Measurements from ENCODE around the gene ULBP2.

Gene ULBP2

GRCh38 chr6:149991838-149992237 is 50.0 kb downstream of the ULBP2 start:
- Histone ChIP-seq H3K36me3 (ENCODE audit: control insufficient read depth in 1 of 2, insufficient read depth in 2 of 2, low read depth in 1 of 2, low read length in 2 of 2) (no peaks in the 10 kb centered on the region), H2BK15ac (ENCODE audit: low read depth, poor library complexity, severe bottlenecking) (no peak overlapping the region), H3K4me2 (ENCODE audit: low read length, poor library complexity, severe bottlenecking) (no peak overlapping the region), H3K27me3 (ENCODE audit: control insufficient read depth in 1 of 2, insufficient read depth in 1 of 2, low read length in 2 of 2) (peaks cover 84 to 100% of the 10 kb centered on the region in 2 experiments), H3K4me1 (ENCODE audit: control insufficient read depth, insufficient read depth, low read depth, low read length) (peaks cover 13% of the 10 kb centered on the region), H3K4me3 (ENCODE audit: insufficient read depth in 1 of 2, low read depth in 1 of 2, low read length in 2 of 2) (no peak overlapping the region), H3K9ac (ENCODE audit: low read length) (no peak overlapping the region), H4K8ac (ENCODE audit: low read length) (no peak overlapping the region), H2BK120ac (ENCODE audit: low read depth, low read length) (no peak overlapping the region), H3K23ac (ENCODE audit: low read length in 2 of 2) (no peak overlapping the region), H2AFZ (ENCODE audit: low read depth, low read length) (no peak overlapping the region), H2AK5ac (ENCODE audit: low read length, severe bottlenecking) (no peak overlapping the region), H3K79me1 (replicated peaks; ENCODE audit: low read length, poor library complexity, severe bottlenecking) (no peaks in the 10 kb centered on the region), H3K4ac (ENCODE audit: low read depth in 1 of 2, low read length in 2 of 2) (no peak overlapping the region), H2BK5ac (ENCODE audit: low read depth, low read length, poor library complexity, severe bottlenecking) (no peak overlapping the region), H3K27ac (ENCODE audit: low read length, poor library complexity, severe bottlenecking) (no peak overlapping the region), H3K14ac (ENCODE audit: low read length in 2 of 2) (no peak overlapping the region), H4K91ac (ENCODE audit: low read length) (no peak overlapping the region), H3K18ac (ENCODE audit: low read depth in 1 of 2, low read length in 2 of 2) (no peak overlapping the region), H2BK12ac (ENCODE audit: low read length in 2 of 2) (no peak overlapping the region), H3K9me3 (ENCODE audit: control insufficient read depth, low read length) (peaks cover 23% of the 10 kb centered on the region)
- no peak for DNase-seq
- WGBS: 62% methylated on average over 4 of the region's 4 CpGs

- no peak overlapping the region for H4K8ac ChIP-seq (ENCODE audit: low read length)
- no peak overlapping the region for H3K23ac ChIP-seq (ENCODE audit: low read length in 2 of 2)
- no peak for DNase-seq
- H3K14ac ChIP-seq (ENCODE audit: low read length in 2 of 2): no peak overlapping the region
- no peak overlapping the region for H2BK15ac ChIP-seq (ENCODE audit: low read depth, poor library complexity, severe bottlenecking)
- H2BK120ac ChIP-seq (ENCODE audit: low read depth, low read length): no peak overlapping the region
- no peak overlapping the region for H3K4me2 ChIP-seq (ENCODE audit: low read length, poor library complexity, severe bottlenecking)
- H4K91ac ChIP-seq (ENCODE audit: low read length): no peak overlapping the region
- H3K27ac ChIP-seq (ENCODE audit: low read length, poor library complexity, severe bottlenecking): no peak overlapping the region
- H2BK5ac ChIP-seq (ENCODE audit: low read depth, low read length, poor library complexity, severe bottlenecking): no peak overlapping the region
- H3K4me1 ChIP-seq (ENCODE audit: control insufficient read depth, insufficient read depth, low read depth, low read length): peaks cover 8% of the 10 kb centered on the region
- peaks cover 60 to 98% of the 10 kb centered on the region in 2 experiments for H3K27me3 ChIP-seq (ENCODE audit: control insufficient read depth in 1 of 2, insufficient read depth in 1 of 2, low read length in 2 of 2)
- H2AFZ ChIP-seq (ENCODE audit: low read depth, low read length): no peak overlapping the region
- no peak overlapping the region for H3K4me3 ChIP-seq (ENCODE audit: insufficient read depth in 1 of 2, low read depth in 1 of 2, low read length in 2 of 2)
- no peak overlapping the region for H3K9ac ChIP-seq (ENCODE audit: low read length)
- H3K9me3 ChIP-seq (ENCODE audit: control insufficient read depth, low read length): no peaks in the 10 kb centered on the region
- no peak overlapping the region for H3K18ac ChIP-seq (ENCODE audit: low read depth in 1 of 2, low read length in 2 of 2)
- WGBS: 65% methylated on average over 6 of the region's 6 CpGs
- no peaks in the 10 kb centered on the region for H3K79me1 ChIP-seq (replicated peaks; ENCODE audit: low read length, poor library complexity, severe bottlenecking)
- H2AK5ac ChIP-seq (ENCODE audit: low read length, severe bottlenecking): no peak overlapping the region
- H3K4ac ChIP-seq (ENCODE audit: low read depth in 1 of 2, low read length in 2 of 2): no peak overlapping the region
- no peaks in the 10 kb centered on the region for H3K36me3 ChIP-seq (ENCODE audit: control insufficient read depth in 1 of 2, insufficient read depth in 2 of 2, low read depth in 1 of 2, low read length in 2 of 2)
- H2BK12ac ChIP-seq (ENCODE audit: low read length in 2 of 2): no peak overlapping the region
Measured at GRCh38 chr6:149995235-149995750, 53.5 kb downstream of the ULBP2 start.

- H3K9me3 ChIP-seq (ENCODE audit: control insufficient read depth, low read length): no peaks in the 10 kb centered on the region
- H2BK15ac ChIP-seq (ENCODE audit: low read depth, poor library complexity, severe bottlenecking): no peak overlapping the region
- H3K18ac ChIP-seq (ENCODE audit: low read depth in 1 of 2, low read length in 2 of 2): no peak overlapping the region
- H4K91ac ChIP-seq (ENCODE audit: low read length): no peak overlapping the region
- peaks cover 3% of the 10 kb centered on the region for H3K4me1 ChIP-seq (ENCODE audit: control insufficient read depth, insufficient read depth, low read depth, low read length)
- no peak overlapping the region for H3K4me2 ChIP-seq (ENCODE audit: low read length, poor library complexity, severe bottlenecking)
- H3K9ac ChIP-seq (ENCODE audit: low read length): no peak overlapping the region
- H3K79me1 ChIP-seq (replicated peaks; ENCODE audit: low read length, poor library complexity, severe bottlenecking): no peaks in the 10 kb centered on the region
- no peak overlapping the region for H2BK120ac ChIP-seq (ENCODE audit: low read depth, low read length)
- H3K14ac ChIP-seq (ENCODE audit: low read length in 2 of 2): no peak overlapping the region
- no peak overlapping the region for H3K27ac ChIP-seq (ENCODE audit: low read length, poor library complexity, severe bottlenecking)
- H3K23ac ChIP-seq (ENCODE audit: low read length in 2 of 2): no peak overlapping the region
- no peak overlapping the region for H4K8ac ChIP-seq (ENCODE audit: low read length)
- no peak overlapping the region for H2BK5ac ChIP-seq (ENCODE audit: low read depth, low read length, poor library complexity, severe bottlenecking)
- H3K27me3 ChIP-seq (ENCODE audit: control insufficient read depth in 1 of 2, insufficient read depth in 1 of 2, low read length in 2 of 2): peaks cover 53 to 98% of the 10 kb centered on the region in 2 experiments
- H2AK5ac ChIP-seq (ENCODE audit: low read length, severe bottlenecking): no peak overlapping the region
- H3K36me3 ChIP-seq (ENCODE audit: control insufficient read depth in 1 of 2, insufficient read depth in 2 of 2, low read depth in 1 of 2, low read length in 2 of 2): no peaks in the 10 kb centered on the region
- H2AFZ ChIP-seq (ENCODE audit: low read depth, low read length): no peak overlapping the region
- H3K4me3 ChIP-seq (ENCODE audit: insufficient read depth in 1 of 2, low read depth in 1 of 2, low read length in 2 of 2): no peak overlapping the region
- WGBS: 70% methylated on average over 3 of the region's 7 CpGs
- H2BK12ac ChIP-seq (ENCODE audit: low read length in 2 of 2): no peak overlapping the region
- H3K4ac ChIP-seq (ENCODE audit: low read depth in 1 of 2, low read length in 2 of 2): no peak overlapping the region
- DNase-seq: no peak
Measured at GRCh38 chr6:149995971-149996370, 54.2 kb downstream of the ULBP2 start.

Measured in mesenchymal stem cell (in vitro differentiated cells and primary cell).